Skeletal muscle cell (primary cell): ENCODE results near the gene TAAR9.

Experiments
- DNase-seq: peaks from one replicate; pipeline ENCODE4 v3.0.0-alpha.2; 2010; ENCODE audit warnings: low read depth
- H3K4me3 ChIP-seq: 2 replicates; pipeline ENCODE4 v1.5.1; 2011; ENCODE audit warnings: low read depth, mild to moderate bottlenecking, control low read depth, low read length, moderate library complexity

Gene TAAR9, protein sequence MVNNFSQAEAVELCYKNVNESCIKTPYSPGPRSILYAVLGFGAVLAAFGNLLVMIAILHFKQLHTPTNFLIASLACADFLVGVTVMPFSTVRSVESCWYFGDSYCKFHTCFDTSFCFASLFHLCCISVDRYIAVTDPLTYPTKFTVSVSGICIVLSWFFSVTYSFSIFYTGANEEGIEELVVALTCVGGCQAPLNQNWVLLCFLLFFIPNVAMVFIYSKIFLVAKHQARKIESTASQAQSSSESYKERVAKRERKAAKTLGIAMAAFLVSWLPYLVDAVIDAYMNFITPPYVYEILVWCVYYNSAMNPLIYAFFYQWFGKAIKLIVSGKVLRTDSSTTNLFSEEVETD

DNA sequence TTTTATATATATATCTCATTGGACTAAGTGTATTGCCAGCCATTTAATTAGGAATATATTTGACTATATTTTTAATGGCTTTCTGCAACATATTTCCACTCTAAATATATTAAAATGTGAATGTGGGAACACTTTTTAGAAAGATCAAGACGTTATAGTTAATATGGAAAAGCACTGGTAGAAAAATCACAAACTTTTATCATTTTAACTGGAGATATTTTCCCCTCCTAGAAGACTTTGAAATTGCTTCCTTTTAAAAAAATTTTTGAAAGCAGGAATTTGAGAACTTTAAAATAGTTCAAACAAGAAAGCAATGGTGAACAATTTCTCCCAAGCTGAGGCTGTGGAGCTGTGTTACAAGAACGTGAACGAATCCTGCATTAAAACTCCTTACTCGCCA is at the start of gene TAAR9:
Gene TAAR9, plus strand, starts transcription at position 301 of the 400 bp plus-strand sequence. Its CDS starts 13 bp downstream, at position 314.
- no peak for DNase-seq
- no peak within 1 kb of the TSS for H3K4me3 ChIP-seq

- H3K4me3 ChIP-seq, result no peak overlapping the region
- DNase-seq, result no peak
Observed at GRCh38 chr6:132489376-132489775, 48.7 kb upstream of the TAAR9 start.

DNA sequence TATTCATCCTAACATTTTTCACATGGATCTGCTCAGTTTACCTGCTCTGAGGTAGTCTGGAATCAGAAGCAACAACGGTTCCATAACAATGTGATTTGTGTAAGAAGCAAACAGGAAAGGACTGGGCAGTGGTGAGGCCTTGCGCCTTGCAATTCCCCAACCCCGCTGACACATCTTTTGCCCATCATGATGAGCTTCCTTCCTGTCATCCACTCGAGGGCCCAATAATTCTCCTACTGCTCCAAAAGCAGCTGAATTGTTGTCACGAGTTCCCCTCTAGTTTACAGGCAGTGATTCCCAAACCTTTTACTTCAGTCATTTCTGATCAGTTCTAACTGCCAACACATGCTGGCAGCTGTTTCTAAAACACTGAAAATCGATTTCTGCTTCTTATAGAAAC is 48.1 kb upstream of the TAAR9 start:
- H3K4me3 ChIP-seq, result no peak overlapping the region
- no peak for DNase-seq

DNA sequence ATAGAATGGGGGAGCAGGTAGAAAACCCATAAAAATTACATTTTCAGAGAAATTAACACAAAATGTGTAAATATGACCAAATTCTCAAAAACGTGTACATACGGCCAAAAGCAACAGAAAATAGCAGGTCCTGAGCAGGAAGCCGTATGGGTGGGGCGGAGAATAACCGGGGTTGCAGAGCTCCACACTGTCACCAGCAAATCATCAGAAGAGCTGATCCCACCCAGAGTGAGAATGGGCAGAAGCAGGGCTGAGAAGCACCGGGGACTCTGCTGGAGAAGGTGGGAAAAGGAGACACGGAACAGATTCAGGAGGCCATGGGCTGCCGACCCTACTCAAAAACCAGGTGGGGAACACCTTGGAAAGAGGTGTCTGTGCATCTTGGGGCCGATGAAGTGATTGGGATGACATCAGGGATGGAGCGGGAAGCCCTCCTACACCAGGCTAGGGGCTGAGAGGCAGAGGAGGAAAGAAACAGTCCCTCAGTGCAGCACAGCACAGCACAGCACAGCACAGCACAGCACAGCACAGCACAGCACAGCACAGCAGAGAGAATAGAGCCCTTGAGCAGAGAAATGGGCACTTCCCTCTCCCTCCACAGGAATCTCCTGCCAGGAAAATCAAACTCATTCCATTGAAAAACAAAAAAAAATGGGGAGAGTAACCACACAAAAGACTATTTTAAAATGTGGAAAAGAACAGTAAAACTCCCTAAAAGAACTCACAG is 47.4 kb upstream of the TAAR9 start:
- H3K4me3 ChIP-seq, result no peak overlapping the region
- no peak for DNase-seq

DNA sequence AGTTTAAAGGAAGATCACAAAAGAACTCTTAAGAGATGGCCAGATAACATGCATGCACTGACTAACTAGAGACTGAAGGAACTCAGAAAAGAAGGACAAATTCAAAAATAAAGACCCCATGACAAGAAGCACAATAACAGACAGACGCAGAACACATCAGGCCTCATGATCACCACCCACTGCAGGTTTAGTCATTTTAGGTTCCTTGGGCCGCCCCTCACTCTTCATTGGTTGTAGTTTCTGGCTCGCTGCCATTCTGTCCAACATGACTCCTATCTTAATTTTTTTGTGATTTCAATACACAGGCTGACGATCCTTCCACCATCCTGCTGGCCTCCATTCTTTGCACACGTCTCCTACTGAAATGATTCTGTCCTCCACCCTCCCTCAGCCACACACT is 46.8 kb upstream of the TAAR9 start:
- no peak overlapping the region for H3K4me3 ChIP-seq
- no peak for DNase-seq

DNA sequence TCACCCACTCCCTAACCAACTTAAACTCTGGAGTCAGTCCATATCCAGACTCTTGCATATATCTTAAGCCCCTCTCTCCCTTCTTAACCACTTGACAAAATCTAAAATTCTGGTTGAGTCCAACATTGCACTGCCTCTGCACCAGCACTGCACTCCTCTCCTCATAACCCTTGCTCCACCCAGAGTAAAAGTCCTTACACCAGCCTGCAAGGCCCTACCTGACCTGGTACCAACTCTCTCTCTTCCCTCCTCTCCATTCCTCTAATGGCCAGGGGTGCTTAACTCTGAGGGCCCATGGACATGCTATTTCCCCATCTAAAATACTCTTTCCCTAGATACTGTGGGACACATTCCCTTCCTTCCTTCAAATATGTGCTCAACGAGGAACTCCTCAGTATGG is 46.2 kb upstream of the TAAR9 start:
- no peak overlapping the region for H3K4me3 ChIP-seq
- no peak for DNase-seq

DNA sequence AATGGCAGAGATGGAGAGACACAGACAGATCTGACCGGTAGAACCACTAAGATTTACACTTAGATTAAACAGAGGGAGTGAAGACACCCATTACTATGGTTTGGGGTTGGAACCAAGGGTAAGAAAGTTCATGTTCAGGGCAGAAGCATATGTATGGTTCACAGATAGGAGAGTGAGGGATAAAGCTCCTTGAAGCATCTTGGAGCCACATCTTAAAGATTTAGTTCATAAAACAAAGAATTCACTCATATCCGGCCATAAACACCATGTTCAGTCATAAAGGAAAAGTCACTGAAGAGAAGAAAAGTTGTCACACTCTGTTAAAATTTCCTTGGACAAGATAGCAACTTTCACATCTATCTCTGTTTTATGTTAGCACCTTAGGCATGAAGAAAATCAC is 43.1 kb upstream of the TAAR9 start:
- no peak overlapping the region for H3K4me3 ChIP-seq
- no peak for DNase-seq

DNA sequence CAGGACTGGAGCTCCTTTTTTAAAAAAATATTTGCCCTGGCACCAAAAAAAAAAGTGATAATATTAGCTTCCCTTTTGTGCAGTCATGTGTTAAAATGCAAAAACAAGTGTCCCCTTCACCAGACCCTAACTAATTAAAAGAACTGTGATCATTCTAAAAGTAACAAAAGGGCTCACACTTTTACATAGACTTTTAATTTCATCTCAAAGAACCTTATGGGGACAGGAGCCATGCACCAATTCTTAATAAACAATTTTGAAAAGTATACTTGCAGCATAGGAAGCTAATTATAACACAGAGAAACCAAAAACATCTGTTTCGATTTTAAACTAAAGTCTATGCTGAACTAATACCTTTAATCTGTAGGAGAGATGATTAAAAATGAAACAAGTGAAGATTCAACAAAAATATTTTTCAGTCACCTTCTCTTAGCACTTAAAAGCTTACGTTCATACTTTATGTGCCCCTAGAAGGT is 42.4 kb upstream of the TAAR9 start:
- no peak for DNase-seq
- no peak overlapping the region for H3K4me3 ChIP-seq

DNA sequence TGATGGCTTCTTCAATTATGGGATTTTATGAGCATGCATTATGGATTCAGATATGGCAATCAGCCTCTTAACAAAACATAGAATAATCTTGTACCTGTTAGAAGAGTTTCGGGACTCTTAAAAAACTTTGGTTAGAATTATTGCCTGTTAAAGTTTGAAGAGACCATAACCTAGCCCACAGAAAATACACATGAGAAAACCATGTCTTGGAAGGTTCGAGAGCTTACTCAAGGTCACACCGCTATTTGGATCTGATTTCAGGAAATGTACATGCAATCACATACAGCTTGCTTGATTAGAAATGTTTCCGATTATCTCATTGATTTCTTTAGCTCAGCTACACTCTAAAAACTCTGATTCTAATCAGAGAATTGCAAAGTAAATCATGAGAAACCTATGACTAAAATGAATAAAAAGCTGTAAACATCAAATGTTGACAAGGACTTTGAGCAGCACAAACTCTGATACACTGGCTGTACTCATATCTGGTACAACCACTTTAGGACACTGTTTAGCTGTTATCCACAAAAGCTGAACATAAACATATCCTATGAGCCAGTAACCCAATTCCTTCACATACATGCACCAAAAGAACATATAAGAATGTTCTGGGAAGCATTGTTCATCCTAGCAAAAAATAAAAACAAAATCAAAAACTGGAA is 41.4 kb upstream of the TAAR9 start:
- no peak overlapping the region for H3K4me3 ChIP-seq
- no peak for DNase-seq

DNA sequence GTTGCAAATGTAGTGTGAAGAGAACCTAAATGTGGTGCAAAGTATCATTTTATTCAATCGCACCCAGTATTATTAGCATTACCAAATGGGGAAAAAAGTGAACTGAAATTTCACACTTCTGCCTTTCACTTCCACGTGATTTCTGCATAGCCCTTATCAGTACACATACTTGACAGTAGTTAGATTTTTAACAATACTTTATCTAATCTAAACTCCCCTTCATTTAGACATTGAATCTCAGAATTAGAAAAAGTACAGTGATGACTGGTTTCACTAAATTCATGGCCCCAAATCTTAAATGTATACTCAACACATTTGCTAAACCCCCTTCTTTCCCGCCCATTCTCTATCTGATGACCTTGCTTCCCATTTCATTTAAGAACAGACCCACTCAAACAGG is 39.4 kb upstream of the TAAR9 start:
- H3K4me3 ChIP-seq, result no peak overlapping the region

DNA sequence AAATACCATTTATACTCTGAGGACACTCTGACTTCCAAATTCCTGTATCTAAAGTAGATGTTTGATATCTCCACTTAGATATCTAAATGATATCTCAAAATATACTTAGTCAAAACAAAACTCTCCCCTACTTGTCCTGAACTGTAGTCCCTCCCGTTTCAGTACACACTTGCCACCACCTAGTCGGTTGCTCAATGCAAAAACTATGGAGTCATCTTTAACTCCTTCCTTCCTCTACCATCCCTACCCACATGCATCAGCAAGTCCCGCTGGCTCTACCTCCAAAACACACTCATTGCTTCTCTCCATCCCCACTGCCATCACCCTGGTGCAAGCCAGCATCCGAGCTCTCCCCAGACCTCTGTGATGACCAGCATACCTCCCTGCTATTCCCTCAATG is 38.3 kb upstream of the TAAR9 start:
- DNase-seq, result no peak
- H3K4me3 ChIP-seq, result no peak overlapping the region

More for the DNA sequence above, 39.4 kb upstream of the TAAR9 start:
- no peak for DNase-seq

GRCh38 chr6:132504757-132505156 is 33.3 kb upstream of the TAAR9 start:
- H3K4me3 ChIP-seq, result no peak overlapping the region
- no peak for DNase-seq

DNA sequence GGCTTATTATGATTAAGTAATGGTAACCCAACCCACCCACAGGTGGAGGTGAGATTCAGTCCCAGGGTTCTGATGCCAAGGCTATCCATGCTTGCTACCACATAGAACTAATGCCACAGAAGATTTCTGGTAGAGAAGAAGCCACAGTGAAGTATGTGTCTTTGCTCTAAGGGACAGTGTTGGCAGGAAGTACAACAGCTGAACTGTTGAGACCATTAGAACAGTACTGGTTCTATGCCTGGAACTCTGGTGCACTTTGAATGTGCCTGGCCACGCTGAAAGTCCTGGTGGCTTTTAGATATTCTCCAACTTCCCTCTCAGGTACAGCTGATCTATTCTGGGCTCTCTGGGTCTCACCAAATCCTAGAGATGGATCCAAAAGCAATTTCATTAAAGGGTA is 32.9 kb upstream of the TAAR9 start:
- H3K4me3 ChIP-seq, result no peak overlapping the region
- DNase-seq, result no peak

GRCh38 chr6:132506461-132506860 is 31.6 kb upstream of the TAAR9 start:
- DNase-seq, result no peak
- H3K4me3 ChIP-seq, result no peak overlapping the region

DNA sequence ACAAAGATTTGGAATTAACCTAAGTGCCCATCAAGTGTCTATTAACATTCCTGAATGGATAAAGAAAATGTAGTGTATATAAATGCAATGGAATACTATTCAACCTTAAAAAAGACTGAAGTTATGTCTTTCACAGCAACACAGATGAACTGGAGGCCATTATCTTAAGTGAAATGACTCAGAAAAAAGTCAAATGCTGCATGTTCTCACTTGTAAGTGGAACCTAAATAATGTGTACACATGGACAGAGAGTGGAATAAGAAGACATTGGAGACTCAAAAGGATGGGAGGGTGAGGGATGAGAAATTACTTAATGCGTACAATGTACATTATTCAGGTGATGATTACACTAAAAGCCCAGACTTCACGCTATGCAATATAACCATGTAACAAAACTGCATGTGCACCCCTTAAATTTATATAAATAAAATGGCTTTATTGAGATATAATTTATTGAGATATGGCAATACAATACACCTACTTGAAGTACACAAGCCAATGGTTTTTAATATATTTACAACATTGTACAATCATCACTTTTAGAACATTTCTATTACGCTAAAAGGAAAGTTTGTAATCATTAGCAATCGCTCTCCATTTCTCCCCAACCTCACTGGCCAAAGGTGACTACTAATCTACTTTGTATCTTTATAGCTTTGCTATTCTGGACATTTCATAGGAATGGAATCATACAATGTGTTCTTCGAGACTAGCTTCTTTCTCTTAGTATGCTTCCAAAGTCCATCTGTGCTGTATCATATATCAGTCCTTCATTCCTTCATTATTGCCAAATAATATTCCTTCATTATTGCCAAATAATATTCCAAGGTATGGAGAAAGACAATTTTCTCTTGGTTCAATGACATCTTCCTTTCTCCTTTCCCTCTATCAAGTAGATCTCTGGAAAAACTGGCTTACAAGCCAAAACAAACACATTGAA is 30.9 kb upstream of the TAAR9 start:
- no peak overlapping the region for H3K4me3 ChIP-seq
- DNase-seq, result no peak

- DNase-seq, result no peak
- peak overlapping the region; percentile 83 for H3K4me3 ChIP-seq
Observed at GRCh38 chr6:132511210-132511830, 26.8 kb upstream of the TAAR9 start.

DNA sequence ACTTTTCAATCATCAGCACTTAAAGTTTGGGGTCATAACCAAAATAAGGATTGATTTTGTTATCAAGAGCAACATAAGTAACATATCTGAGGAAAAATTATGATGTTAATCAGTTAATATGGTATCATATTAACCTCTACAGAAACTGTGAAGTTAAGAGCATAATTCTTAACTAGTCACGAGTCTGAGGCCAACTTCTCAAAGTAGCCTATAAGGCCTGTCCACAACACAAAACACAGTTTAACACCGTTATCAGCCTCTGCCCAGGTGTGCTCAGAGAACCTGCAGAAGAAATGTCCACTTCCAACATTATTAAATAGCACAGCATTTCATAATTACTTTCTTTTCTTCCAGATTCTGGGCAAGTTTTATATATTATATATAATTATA is 26.3 kb upstream of the TAAR9 start:
- H3K4me3 ChIP-seq, result peak overlapping the region; percentile 83
- no peak for DNase-seq

DNA sequence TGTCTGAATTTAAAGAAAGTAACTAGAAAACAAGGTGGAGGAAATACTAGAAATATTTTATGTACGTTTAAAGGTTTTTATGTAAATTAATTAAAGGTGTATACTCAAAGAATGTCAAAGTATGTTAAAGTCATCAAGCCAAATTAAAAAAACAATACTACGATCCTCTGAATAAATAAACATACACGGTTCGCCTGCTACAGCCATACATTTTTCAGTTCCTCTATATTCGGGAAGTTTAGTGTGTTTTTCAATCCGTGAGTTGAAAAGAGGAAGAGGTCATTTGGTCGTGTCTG is 25.8 kb upstream of the TAAR9 start:
- peak overlapping the region; percentile 83 for H3K4me3 ChIP-seq
- DNase-seq, result no peak
